GM18873 (cell line): ENCODE results near the gene NUP153.
"Not testable (repeated sequence)": the region's sequence is repeated elsewhere in the genome, so short reads cannot be mapped to it uniquely, and the experiment has no call there.

Source experiments
- ATAC-seq: cut with Tn5 transposase; IDR thresholded peaks from one replicate; pipeline ENCODE4 v1.9.1; 2021; ENCODE audit warnings: mild to moderate bottlenecking, moderate library complexity, moderate number of reproducible peaks; ENCODE audit not compliant: unreplicated experiment, low FRiP score

The NUP153 gene

DNA sequence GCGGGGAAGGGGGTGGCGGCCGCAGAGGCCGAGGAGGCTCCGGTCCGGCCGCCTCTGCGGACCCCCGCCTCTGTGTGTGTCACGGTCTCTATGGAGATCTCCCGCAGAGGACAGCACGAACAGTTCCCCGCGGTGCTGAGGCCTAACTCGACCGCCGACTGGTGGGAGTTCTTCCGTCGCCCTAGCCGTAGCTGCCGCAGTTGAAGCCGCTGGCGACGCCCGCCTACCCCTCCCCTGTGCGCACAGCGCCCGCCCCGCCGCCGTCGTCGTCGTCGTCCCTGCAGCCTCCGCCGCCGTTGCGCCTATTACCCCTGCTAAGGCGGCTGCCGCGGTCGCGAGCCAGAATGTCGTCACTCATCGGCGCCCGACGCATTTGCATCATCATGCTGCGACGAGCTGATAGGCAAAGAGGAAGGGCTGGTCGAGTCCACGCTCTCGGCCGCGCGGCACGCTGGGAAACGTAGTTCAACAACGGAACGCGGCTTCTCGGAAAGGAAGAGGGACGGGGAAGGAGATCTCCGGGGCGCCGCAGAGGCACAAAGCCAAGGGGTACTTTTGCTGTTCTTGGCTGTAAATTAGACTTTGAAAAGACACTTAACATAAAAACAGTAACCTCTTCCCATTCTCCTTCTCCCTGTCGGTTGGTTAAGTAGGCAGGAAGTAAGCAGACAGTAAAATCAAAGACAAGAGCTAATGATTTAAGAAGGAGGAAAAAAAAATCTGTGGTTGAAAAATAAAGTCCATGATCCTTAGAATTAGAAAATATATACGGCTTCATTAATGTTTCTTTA is at the start of gene NUP153:
NUP153 (minus strand) TSS at position 346 of the 791 bp plus-strand sequence. CDS start 538 bp downstream, outside the sequence.
- peak; percentile 45 for ATAC-seq

DNA sequence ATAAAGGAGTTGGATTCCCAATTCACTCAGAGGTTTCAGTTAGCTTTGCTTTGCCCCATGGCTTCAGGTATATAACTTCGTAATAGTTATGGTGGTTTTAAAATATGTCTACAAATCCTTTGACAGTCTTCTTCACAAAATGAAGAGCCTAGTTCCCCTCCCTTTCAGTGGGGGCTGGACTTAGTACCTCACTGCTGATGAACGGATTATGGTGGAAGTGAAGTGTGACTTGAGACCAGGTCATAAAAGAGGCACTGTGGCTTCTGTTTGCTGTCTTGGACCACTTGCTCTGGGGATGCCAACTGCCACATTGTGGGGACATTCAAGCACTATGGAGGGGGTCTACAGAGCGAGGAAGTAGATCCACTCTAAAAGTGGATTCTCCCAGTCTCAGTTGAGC is 47.5 kb upstream of the NUP153 start:
- no peak for ATAC-seq

GRCh38 chr6:17745324-17745723 is 38.6 kb upstream of the NUP153 start:
- ATAC-seq: not testable (repeated sequence)

DNA sequence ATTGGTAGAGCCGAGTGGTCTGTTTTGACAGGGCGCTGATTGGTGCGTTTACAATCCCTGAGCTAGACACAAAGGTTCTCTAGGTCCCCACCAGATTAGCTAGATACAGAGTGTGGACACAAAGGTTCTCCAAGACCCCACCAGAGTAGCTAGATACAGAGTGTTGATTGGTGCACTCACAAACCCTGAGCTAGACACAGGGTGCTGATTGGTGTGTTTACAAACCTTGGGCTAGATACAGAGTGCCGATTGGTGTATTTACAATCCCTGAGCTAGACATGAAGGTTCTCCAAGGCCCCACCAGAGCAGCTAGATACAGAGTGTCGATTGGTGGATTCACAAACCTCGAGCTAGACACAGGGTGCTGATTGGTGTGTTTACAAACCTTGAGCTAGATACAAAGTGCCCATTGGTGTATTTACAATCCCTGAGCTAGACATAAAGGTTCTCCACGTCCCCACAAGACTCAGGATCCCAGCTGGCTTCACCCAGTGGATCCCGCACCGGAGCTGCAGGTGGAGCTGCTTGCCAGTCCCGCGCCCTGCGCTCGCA is 38.1 kb upstream of the NUP153 start:
- ATAC-seq: not testable (repeated sequence)

DNA sequence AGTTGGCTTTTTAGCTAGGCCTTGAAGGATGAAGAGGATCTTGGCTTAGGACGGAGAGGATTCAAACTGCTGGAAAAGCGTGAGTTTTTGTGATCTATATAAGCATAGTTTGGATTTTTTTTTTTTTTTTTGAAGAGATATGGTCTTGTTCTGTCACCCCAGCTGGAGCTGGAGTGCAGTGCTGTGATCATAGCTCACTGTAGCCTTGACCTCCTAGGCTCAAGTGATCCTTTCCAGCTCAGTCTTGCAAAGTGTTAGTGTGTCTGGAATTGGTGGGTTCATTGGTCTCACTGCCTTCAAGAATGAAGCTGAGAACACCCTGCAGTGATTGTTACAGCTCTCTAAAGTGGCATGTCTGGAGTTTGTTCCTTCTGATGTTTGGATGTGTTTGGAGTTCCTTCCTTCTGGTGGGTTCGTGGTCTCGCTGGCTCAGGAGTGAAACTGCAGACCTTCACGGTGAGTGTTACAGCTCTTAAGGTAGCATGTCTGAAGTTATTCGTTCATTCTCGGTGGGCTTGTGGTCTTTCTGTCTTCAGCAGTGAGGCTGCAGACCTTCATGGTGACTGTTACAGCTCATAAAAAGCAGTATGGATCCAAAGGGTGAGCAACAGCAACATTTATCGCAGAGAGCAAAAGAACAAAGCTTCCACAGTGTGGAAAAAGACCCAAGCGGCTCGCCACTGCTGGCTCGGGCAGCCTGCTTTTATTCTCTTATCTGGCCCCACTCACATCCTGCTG is 37.5 kb upstream of the NUP153 start:
- no peak for ATAC-seq

DNA sequence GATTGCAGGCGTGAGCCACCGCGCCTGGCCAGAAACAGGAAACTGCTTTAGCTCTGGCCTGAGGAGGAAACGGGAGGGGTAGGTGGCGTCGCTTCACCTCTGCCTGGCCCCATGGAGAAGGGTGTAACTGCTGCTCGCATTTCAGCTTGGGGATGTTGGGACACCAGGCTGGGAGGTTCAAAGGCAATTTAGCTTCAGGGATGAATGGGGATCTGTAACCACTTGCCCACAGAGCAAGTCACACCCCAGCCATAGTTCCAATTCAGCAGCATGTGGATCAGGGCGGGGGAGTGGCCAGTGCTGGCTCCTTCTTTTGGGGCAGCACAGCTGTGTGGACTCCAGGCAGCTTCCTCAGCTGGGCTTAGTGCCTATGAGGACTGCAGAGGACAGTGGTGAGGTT is 34.8 kb upstream of the NUP153 start:
- no peak for ATAC-seq

DNA sequence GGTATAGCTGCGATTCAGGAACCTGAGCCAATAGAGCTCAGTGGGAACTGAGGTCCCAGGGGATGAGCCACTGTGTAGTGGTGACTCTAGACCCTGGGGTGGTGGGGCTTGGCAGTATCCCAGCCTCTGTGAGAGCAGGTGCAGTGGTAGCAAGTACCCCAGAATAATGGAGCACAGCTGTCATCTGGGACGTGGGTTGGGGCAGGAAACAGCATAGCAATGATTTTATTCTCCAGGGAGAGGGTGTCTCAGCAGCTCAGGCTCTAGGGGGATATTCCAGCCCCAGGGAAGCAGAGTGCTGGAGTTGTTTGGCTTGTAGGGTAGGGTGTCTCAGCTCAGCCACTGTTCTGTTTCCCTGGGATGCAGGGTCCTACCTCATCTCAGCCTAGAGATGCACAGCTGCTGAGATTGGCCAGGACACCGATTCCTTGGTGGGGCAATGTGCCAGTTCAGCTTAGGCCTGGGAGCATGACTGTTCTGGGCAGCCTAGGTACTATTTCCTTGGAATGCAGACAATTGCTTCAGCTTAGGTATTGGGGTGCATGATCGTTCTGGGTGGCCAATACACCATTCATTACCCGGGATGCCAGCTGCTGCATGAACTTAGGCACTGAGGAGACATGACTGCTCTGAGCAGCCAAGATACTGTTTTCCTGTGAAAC is 34.0 kb upstream of the NUP153 start:
- ATAC-seq: no peak

DNA sequence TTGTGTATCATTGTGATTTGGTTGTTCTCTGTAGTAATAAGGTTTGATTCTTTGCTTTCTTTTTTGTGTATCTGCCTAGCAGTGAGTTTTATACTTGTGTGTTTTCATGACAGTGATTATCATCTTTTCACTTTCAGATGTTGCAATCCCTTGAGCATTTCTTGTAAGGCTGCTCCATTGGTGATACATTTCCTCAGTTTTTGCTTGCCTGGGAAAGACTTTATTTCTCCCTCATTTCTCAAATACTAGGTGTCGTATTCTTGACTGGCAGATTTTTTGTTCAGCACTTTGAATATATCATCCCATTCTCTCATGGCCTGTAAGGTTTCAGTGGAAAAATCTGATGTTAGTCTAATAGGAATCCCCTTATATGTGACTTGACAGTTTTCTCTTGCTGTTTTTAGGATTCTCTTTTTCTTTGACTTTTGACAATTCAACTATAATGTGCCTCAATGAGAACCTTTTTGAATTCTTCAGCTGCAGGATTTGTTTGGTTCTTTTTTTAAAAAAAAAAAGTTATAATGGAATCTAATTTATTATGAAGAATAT is 31.1 kb upstream of the NUP153 start:
- ATAC-seq: no peak

- ATAC-seq: not testable (repeated sequence)
Measured at GRCh38 chr6:17735311-17735710, 28.6 kb upstream of the NUP153 start.

GRCh38 chr6:17730078-17730704 is 23.5 kb upstream of the NUP153 start:
- ATAC-seq: no peak

DNA sequence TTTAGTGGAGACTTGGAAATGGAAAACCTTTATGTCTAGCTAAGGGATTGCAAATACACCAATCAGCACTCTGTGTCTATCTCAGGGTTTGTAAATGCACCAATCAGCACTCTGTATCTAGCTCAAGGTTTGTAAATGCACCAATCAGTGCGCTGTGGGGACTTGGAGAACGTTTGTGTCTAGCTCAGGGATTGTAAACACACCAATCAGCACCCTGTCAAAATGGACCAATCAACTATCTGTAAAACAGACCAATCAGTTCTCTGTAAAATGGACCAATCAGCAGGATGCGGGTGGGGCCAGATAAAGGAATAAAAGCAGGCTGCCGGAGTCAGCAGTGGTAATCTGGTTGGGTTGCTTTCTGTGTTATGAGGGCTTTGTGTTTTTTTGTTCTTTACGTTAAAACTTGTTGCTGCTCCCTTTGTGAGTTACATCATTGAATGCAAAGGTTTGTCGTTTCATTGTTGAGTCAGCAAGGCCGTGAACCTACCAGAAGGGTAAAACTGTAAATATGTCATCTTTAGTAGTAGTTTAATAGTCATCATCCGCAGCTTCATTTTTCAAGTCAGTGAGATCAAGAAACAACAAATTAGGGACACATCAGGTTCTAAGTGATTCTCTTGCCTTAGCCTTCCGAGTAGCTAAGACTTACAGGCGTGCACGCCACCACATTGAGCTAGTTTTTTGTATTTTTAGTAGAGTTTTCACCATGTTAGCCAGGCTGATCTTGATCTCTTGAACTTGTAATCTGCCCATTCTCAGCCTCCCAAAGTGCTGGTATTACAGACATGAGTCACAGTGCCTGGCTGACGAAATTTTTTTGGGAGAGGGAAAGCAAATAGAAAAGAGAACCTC is 22.7 kb upstream of the NUP153 start:
- no peak for ATAC-seq

- no peak for ATAC-seq
Measured at GRCh38 chr6:17728551-17729222, 22.0 kb upstream of the NUP153 start.

DNA sequence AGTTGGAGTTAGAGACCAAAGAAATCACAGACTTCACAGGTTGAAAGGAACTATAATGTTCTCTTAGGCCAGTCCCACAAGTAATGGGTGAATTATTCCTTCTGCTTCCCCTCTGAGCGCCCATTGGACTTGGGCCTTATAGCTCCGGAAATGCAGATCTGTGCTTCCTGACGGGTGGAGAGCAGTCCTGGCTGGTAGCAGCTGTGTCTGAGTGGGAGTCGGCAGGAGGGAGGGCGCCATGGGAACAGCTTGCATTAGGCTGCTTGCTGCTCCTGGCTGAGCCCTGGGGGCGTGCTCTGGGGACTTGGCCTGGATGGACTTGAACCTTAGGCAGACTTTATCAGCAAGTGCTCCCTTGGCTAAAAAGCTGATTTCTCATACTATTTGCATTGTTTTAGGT is 18.4 kb upstream of the NUP153 start:
- ATAC-seq: no peak

- ATAC-seq: no peak
Measured at GRCh38 chr6:17724341-17724740, 17.6 kb upstream of the NUP153 start.

DNA sequence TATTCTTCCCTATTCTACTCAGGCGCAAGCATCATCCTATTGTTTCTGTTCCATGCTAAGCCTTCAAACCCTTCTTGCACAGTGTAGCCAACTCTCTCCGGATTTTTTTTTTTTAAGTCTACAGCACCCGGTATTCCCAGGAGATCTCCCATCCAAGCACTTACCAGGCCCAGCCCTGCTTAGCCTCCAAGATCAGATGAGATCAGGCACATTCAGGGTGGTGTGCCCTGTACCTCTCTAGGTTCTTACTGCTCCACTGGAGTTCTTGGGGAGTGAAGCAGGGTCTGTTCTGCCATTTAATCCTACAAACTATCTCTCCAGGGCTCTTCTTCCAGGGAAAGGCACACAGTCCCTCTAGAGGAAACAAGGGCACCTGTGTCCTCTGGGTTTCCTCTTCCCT is 14.9 kb upstream of the NUP153 start:
- no peak for ATAC-seq

- ATAC-seq: no peak
Measured at GRCh38 chr6:17719323-17720041, 12.8 kb upstream of the NUP153 start.

DNA sequence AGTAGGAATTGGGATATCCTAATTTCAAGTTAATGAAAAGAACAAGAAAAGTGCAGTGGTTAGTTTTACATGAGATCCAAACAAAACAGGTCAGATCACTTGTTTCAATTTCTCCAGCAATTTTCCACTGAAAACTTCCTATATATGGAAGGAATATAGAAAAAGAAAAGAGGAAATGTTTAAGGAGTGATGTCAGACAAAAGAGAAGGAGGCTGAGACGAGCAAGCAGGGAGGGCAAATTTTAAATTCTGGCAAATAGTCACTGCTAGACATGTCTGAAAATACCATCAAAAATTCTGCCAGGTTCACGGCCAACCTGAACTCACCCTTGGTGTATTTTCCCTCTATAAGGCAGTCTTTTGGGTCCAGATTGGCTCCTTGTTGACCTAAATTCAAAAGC is 9.5 kb upstream of the NUP153 start:
- no peak for ATAC-seq
